Hepatocyte (in vitro differentiated cells): Measurements from ENCODE around the gene RBM48. TPM values are rescaled to one million over a fixed set of nuclear protein-coding genes. Genes with fewer than 3 reads are reported as not detected.

ENCODE experiments used
- DNase-seq: peaks from one replicate; pipeline ENCODE4 v3.0.0-alpha.2; 2016; ENCODE audit warnings: low spot score
- H2AFZ ChIP-seq: fragments of 200-600 bp; sonication (generic); 2 replicates; pipeline ENCODE4 v1.6.0; 2016; ENCODE audit warnings: antibody characterized with exemption, mild to moderate bottlenecking
- H3K27ac ChIP-seq: fragments of 200-600 bp; sonication (generic); 2 replicates; pipeline ENCODE4 v1.5.1; 2016; ENCODE audit warnings: mild to moderate bottlenecking
- H3K27me3 ChIP-seq: fragments of 200-600 bp; sonication (generic); 2 replicates; pipeline ENCODE4 v1.6.1; 2016
- H3K36me3 ChIP-seq: fragments of 200-600 bp; sonication (generic); replicated peaks from 2 replicates; pipeline ENCODE4 v1.5.1; 2016; ENCODE audit warnings: low read depth; ENCODE audit not compliant: insufficient read depth
- H3K4me1 ChIP-seq: fragments of 200-600 bp; sonication (generic); 2 replicates; pipeline ENCODE4 v1.5.1; 2016; ENCODE audit warnings: mild to moderate bottlenecking, moderate library complexity; ENCODE audit not compliant: insufficient read depth
- H3K4me2 ChIP-seq: fragments of 200-600 bp; sonication (generic); 2 replicates; pipeline ENCODE4 v1.6.0; 2016
- H3K4me3 ChIP-seq: fragments of 200-600 bp; sonication (generic); 2 replicates; pipeline ENCODE4 v1.5.1; 2016; ENCODE audit warnings: mild to moderate bottlenecking
- H3K79me2 ChIP-seq: fragments of 200-600 bp; sonication (generic); 2 replicates; pipeline ENCODE4 v1.6.0; 2017; ENCODE audit warnings: mild to moderate bottlenecking
- H3K9me2 ChIP-seq: fragments of 200-600 bp; sonication (generic); replicated peaks from 2 replicates; pipeline ENCODE4 v1.6.0; 2017; ENCODE audit warnings: mild to moderate bottlenecking; ENCODE audit not compliant: insufficient read depth
- H3K9me3 ChIP-seq: fragments of 200-600 bp; sonication (generic); 2 replicates; pipeline ENCODE4 v1.5.1; 2016; ENCODE audit warnings: low read depth, mild to moderate bottlenecking
- H4K20me1 ChIP-seq: fragments of 200-600 bp; sonication (generic); 2 replicates; pipeline ENCODE4 v1.6.0; 2016; ENCODE audit warnings: mild to moderate bottlenecking; ENCODE audit not compliant: insufficient read depth, poor library complexity, severe bottlenecking
- EZH2 ChIP-seq: fragments of 200-600 bp; sonication (generic); IDR thresholded peaks from 2 replicates; pipeline ENCODE4 v1.6.1; 2016; ENCODE audit warnings: antibody characterized with exemption, mild to moderate bottlenecking, borderline replicate concordance
- EZH2phosphoT487 ChIP-seq: fragments of 200-600 bp; sonication (generic); IDR thresholded peaks from one replicate; pipeline ENCODE4 v1.6.1; 2018; ENCODE audit warnings: antibody characterized with exemption, mild to moderate bottlenecking, low read depth, moderate library complexity; ENCODE audit not compliant: unreplicated experiment, severe bottlenecking
- WGBS: methylation state at CpG from one replicate; pipeline ENCODE4 v1.1.6; 2016; ENCODE audit warnings: low lambda C conversion rate; ENCODE audit errors: missing lambda C conversion rate; 5-methylcytosine and 5-hydroxymethylcytosine counted together
- polyA plus RNA-seq: library from polyadenylated mRNA; unstranded; fragments of >200 nt; fragmentation: Nextera tagmentation; extraction: Ambion mirVana; gene quantifications from 2 replicates; pipeline ENCODE4 v1.2.1, GENCODE V29; 2016
- total RNA-seq: library from RNA; depleted of rRNA; stranded (reverse); fragments of >200 nt; gene quantifications from 2 replicates; pipeline ENCODE4 v1.2.3, GENCODE V29; 2014
- TF ChIP-seq, protein P1 (sequence below): fragments of 200-600 bp; sonication (generic); IDR thresholded peaks from 2 replicates; pipeline ENCODE4 v1.5.1; 2016; ENCODE audit warnings: antibody characterized with exemption, mild to moderate bottlenecking; ENCODE audit not compliant: poor library complexity

Gene RBM48
- total and polyA plus RNA-seq, 2 experiments from 2014 or later, result 8.4 to 15.7 TPM

DNA sequence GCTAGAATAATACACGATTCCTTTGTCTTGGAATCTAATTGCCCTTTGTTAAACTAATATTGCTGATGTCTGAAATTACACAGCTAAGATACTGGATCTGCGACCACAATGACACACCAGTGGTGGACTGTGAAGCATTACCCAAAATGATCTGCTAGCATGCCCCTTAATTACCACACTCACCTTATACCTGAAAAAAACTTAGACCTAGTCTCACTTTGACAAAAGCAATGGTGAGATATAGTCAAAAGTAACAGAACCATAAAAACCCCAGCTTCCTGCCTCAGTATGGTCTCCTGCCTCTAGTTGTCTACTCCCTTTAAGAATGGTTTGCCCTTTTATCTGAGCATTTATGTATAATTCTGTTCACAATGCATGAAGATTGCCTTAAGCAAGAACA is 30.0 kb upstream of the RBM48 start:
- H3K9me2 ChIP-seq, result no peaks in the 10 kb centered on the region
- no peaks in the 10 kb centered on the region for H3K36me3 ChIP-seq
- H3K4me3 ChIP-seq, result no peak overlapping the region
- H3K27ac ChIP-seq, result no peak overlapping the region
- H3K27me3 ChIP-seq, result no peaks in the 10 kb centered on the region
- no peaks in the 10 kb centered on the region for H4K20me1 ChIP-seq
- H2AFZ ChIP-seq, result no peak overlapping the region
- 92% methylated on average over 2 of the region's 2 CpGs for WGBS
- H3K9me3 ChIP-seq, result no peaks in the 10 kb centered on the region
- no peaks in the 10 kb centered on the region for H3K79me2 ChIP-seq
- no peak for TF ChIP-seq EZH2
- no peak for TF ChIP-seq EZH2phosphoT487
- TF ChIP-seq, protein P1, sequence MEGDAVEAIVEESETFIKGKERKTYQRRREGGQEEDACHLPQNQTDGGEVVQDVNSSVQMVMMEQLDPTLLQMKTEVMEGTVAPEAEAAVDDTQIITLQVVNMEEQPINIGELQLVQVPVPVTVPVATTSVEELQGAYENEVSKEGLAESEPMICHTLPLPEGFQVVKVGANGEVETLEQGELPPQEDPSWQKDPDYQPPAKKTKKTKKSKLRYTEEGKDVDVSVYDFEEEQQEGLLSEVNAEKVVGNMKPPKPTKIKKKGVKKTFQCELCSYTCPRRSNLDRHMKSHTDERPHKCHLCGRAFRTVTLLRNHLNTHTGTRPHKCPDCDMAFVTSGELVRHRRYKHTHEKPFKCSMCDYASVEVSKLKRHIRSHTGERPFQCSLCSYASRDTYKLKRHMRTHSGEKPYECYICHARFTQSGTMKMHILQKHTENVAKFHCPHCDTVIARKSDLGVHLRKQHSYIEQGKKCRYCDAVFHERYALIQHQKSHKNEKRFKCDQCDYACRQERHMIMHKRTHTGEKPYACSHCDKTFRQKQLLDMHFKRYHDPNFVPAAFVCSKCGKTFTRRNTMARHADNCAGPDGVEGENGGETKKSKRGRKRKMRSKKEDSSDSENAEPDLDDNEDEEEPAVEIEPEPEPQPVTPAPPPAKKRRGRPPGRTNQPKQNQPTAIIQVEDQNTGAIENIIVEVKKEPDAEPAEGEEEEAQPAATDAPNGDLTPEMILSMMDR, result no peak
- DNase-seq, result no peak
- no peak overlapping the region for H3K4me2 ChIP-seq
- no peaks in the 10 kb centered on the region for H3K4me1 ChIP-seq

DNA sequence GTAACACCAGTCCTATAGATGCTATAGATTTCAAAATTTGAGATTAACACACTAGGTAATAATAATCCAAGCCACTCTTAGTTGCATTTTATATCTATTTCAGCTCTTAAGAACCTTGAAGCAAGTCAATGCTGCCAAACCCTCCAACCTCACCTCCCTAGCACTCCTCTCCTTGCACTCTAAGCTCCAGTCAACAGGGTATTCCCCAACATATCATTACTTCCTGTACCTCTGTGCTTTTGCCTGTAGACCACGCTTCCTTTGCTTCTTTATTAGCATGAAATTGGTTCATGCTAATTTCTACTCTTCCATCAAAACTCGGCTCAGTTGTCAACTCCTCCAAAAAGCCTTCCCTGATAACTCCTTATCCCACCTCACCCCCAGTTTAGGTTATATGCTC is 24.8 kb upstream of the RBM48 start:
- Histone ChIP-seq H3K4me3 (no peak overlapping the region), H3K36me3 (no peaks in the 10 kb centered on the region), H3K79me2 (no peaks in the 10 kb centered on the region), H3K4me1 (no peaks in the 10 kb centered on the region), H3K27me3 (no peaks in the 10 kb centered on the region), H3K27ac (no peak overlapping the region), H4K20me1 (no peaks in the 10 kb centered on the region), H3K9me3 (no peaks in the 10 kb centered on the region), H2AFZ (no peak overlapping the region), H3K9me2 (no peaks in the 10 kb centered on the region), H3K4me2 (no peak overlapping the region)
- TF ChIP-seq, protein P1, result no peak
- TF ChIP-seq EZH2phosphoT487, result no peak
- no peak for TF ChIP-seq EZH2
- no peak for DNase-seq
- 87% methylated on average over 2 of the region's 2 CpGs for WGBS

DNA sequence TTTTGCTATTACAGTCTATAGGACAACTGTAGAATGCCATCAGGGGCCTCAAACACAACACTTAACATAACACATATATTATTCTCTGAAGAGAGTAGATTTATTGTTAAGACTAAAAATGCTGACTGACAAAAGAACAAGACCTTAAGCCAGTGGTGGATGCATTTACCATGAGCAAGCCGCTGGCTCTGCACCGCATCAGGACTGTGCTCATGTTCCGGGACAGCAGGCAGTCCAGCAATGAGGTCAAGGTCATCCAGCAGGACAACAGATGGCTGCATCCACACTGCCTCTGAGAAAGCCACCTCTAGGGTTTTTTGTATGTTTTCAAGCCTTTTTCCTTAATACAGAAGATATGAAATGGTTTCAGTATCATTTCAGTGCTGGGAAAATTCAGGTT is 24.0 kb upstream of the RBM48 start:
- Histone ChIP-seq H3K4me2 (no peak overlapping the region), H2AFZ (no peak overlapping the region), H3K36me3 (no peaks in the 10 kb centered on the region), H3K4me3 (no peak overlapping the region), H3K27ac (no peak overlapping the region), H4K20me1 (no peaks in the 10 kb centered on the region), H3K27me3 (no peaks in the 10 kb centered on the region), H3K9me3 (no peaks in the 10 kb centered on the region), H3K9me2 (no peaks in the 10 kb centered on the region), H3K79me2 (no peaks in the 10 kb centered on the region), H3K4me1 (no peaks in the 10 kb centered on the region)
- DNase-seq, result no peak
- TF ChIP-seq EZH2 (no peak), EZH2phosphoT487 (no peak)
- TF ChIP-seq, protein P1, result no peak
- 93% methylated on average over 3 of the region's 3 CpGs for WGBS

DNA sequence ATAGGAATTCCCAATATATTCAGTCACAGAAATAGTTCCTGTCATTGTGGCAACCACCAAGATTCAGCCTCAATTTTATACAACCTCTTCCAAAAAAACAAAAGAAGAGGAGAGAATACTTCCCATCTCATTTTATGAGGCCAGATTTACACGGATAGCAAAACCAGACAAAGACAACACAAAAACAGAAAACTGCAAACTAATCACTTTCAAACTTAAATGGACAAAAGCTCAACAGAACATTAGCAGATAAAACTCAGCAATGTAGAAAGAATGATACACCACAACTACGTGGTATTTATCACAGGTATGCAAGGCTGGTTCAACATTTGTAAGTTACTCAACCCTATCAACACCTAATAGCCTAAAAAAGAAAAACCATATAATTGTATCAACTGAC is 22.2 kb upstream of the RBM48 start:
- H3K27ac ChIP-seq, result no peak overlapping the region
- no peak for DNase-seq
- TF ChIP-seq EZH2phosphoT487 (no peak), EZH2 (no peak)
- TF ChIP-seq, protein P1, result no peak
- no peaks in the 10 kb centered on the region for H3K27me3 ChIP-seq
- 93% methylated on average over 2 of the region's 2 CpGs for WGBS
- no peaks in the 10 kb centered on the region for H3K36me3 ChIP-seq
- no peak overlapping the region for H3K4me3 ChIP-seq
- no peak overlapping the region for H2AFZ ChIP-seq
- no peaks in the 10 kb centered on the region for H3K9me2 ChIP-seq
- no peaks in the 10 kb centered on the region for H3K4me1 ChIP-seq
- no peaks in the 10 kb centered on the region for H3K79me2 ChIP-seq
- no peak overlapping the region for H3K4me2 ChIP-seq
- H4K20me1 ChIP-seq, result no peaks in the 10 kb centered on the region
- H3K9me3 ChIP-seq, result no peaks in the 10 kb centered on the region
